Fibroblast of the conjunctiva (primary cell): ENCODE measurements around the gene FLYWCH2.
A peak's percentile ranks its signal among the peaks of the same experiment; 100 is the strongest.
"Not testable (repeated sequence)": the region's sequence is repeated elsewhere in the genome, so short reads cannot be mapped to it uniquely, and the experiment has no call there.

Source experiments
- DNase-seq: peaks from one replicate; pipeline ENCODE4 v3.0.0-alpha.2; 2010; ENCODE audit warnings: low read depth

The FLYWCH2 gene

DNA sequence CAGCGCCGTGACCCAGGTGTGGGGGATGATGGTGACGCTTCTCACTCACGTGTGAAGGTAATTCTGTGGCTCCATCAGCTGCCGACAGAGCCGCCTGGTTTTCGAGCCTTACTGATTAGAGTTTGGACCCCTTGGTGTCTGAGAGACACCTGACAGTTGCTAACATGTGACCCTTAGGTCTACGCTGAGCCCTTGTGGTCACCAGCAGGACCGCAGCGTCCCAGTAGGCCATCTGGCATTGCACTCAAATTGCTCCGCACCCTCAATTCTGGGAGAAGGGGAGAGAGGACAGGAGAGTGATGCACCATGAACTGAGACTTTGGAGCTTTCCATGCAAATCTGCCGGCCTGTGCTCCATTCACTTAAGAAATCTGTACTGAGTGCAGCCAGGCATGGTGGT, 31.2 kb downstream of the FLYWCH2 start:
- DNase-seq = no peak

DNA sequence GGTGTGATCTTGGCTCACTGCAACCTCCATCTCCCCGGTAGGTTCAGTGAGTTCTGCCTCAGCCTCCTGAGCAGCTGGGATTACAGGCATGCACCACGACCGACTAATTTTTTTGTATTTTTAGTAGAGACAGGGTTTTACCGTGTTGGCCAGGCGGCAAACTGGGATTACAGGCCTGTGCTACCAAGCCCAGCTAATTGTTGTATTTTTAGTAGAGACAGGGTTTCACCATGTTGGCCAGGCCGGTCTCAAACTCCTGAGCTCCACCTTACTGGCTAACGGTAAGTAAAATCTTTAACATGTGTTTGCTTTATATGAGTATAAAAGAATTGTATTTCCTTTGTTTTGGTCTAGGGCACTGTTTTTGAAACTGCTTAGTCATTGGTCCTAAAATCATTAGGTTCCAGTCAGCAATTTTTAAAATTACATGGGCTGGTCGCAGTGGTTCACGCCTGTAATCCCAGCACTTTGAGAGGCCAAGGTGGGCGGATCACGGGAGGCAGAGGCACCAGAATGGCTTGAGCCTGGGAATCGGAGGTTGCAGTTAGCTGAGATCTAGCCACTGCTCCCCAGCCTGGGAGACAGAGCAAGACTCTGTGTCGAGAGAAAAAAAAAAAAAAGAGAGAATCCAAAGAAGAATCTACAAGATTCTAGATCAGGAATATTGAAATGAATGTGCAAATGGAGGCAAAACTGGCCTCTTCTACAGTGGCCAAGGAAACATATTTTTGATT, 32.3 kb downstream of the FLYWCH2 start:
- no peak for DNase-seq

DNA sequence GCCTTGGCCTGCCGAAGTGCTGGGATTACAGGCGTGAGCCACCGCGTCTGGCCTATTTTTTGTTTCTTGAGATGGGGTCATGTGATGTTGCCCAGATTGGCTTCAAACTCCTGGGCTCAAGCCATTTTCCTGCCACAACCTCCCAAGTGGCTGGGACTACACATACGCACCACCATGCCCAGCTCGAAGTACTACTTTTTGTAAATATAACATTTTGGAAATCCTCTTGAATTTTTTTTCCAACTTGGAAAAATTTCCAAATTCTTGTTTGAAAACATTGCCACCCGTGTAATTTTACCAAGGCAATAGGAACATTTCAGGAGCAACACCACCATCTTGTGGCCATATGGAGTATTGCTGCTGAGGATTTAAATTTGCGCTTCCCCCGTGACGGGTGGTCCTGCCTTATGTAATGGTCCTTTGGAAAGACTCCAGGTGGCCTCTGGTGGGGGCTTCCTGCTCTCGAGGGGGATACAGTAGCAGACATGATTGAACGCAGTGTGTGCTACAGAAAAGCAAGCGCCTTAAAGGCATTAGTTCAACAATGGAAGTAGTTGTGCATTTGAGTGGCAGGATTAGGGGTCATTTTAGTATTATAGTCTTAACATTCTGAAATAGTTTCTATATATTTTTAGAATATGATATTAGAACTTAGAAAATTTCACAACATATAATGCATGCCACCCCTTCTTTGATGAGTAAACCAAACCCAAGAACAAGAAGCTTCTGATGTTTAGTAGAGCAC, 36.7 kb downstream of the FLYWCH2 start:
- peak; percentile 59 for DNase-seq

DNA sequence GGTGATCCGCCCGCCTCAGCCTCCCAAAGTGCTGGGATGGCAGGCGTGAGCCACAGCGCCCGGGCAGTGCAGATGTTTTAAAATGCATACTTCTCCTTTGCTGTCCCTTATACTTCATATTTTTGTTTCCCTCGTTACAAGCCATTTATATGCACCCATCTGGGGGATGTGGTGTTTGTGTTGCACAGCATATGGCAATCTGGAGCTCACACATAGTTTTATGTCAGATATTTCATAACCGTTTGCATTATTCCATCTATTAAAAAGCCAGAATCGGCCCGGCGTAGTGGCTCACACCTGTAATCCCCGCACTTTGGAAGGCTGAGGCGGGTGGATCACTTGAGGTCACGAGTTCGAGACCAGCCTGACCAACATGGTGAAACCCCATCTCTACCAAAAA, 40.5 kb downstream of the FLYWCH2 start:
- no peak for DNase-seq

DNA sequence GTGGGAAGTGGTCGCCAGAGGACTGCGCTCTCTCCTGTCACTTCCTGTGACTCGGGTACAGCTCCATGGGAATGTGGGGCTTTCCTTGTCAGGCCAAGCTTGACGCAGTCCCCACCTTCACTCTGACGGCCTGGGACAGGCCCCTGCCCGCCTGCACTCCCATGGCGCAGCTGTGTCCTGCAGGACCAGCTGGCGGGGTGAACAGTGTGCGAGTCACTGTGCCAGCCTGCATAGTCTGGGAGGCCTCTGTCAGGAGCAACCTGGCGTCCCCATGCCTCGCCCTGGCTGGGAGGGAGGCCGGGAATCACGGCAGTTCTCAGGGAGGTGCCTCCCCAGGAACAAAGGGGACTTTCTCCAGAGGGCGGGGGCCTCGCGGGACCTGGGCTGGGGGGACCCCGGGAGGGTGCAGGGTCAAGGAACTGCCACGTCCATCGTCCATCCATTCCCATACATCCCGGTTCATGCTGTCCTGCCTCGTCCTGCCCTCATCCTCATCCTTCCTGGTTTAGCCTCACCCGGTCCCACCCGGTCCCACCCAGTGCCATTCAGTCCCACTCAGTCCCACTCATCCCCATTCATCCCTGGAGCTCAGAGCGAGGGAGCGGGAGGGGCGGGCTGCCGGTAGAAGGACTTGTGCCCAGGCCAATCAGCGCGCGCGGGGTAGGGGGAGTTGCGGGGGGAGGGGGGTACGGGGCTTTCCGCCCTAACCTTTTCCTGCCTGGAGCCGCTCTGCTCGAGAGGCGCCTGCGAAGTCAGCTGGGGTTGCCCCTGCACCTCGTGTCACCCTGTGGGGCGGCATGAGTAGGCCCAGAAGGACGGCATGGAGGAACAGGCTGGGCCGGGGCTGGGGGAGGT, 42.1 kb downstream of the FLYWCH2 start:
- DNase-seq = no peak

DNA sequence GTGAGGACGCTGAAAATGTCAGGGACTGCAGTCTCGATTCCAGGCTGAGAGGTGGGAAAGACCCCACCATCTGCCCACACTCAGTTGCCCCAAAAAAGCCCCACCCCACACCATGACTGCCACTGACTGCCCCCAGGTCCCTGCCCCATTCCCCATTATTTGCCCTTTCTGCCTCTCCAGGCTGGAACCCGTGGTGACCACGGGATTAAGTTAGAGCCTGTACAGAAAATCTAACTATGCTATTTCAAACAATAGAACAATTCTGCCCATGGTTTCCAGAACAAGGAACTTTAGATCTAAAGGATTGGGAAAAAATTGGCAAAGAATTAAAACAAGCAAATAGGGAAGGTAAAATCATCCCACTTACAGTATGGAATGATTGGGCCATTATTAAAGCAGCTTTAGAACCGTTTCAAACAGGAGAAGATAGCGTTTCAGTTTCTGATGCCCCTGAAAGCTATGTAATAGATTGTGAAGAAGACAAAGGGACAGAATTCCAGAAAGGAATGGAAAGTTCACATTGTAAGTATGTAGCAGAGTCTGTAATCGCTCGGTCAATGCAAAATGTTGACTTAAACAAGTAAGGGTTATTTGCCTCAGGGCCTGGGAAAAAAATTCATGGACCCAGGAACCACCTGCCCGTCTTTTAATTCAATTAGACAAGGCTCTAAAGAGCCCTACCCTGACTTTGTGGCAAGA, 43.1 kb downstream of the FLYWCH2 start:
- no peak for DNase-seq

DNA sequence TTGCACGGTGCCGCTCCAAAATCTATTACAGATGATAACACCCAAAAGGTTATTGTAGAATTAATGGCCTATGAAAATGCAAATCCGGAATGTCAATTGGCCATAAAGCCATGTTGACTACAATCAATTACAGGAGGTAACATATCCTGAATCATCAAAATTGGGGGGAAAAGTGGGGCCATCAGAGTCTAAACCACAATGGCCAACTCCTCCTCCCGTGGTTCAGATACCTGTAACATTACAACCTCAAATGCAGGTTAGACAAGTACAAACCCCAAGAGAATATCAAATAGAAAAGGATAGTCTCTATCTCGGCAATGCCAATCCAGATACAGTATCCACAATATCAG, 43.6 kb downstream of the FLYWCH2 start:
- no peak for DNase-seq

DNA sequence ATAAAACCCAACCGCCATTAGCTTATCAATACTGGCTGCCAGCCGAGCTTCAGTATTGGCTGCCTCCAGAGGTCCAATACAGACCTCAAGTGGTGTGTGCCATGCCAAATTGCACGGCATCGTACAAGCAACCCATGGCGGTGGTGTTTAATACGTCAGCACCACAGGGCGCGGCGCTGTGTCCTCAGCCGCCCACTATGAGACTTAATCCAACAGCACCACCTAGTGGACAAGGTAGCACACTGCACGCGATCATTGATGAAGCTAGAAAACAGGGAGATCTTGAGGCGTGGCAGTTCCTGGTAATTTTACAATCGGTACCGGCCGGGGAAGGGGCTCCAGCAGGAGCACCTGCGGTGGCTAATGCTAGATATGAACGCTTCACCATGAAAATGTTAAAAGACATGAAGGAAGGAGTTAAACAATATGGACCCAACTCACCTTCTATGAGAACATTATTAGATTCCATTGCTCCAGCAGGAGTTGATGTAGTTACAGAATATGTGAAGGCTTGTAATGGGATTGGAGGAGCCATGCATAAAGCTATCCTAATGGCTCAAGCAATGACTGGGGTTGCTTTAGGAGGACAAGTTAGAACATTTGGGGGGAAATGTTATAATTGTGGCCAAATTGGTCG, 44.1 kb downstream of the FLYWCH2 start:
- peak; percentile 79 for DNase-seq

DNA sequence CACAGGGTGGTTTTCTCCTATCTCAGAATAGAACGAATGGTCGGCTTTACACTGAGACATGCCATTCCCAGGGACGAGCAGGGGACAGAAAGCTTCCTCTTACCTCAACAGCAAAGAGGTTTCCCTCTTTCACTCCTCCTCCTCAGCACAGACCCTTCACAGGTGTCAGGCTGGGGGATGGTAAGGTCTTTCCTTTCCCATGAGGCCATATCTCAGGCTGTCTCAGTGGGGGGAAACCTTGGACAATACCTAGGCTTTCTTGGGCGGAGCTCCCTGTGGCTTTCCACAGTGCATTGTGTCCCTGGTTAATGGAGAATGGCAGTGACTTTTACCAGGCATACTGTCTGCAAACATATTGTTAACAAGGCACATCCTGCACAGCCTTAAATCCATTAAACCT, 45.1 kb downstream of the FLYWCH2 start:
- not testable (repeated sequence) for DNase-seq

DNA sequence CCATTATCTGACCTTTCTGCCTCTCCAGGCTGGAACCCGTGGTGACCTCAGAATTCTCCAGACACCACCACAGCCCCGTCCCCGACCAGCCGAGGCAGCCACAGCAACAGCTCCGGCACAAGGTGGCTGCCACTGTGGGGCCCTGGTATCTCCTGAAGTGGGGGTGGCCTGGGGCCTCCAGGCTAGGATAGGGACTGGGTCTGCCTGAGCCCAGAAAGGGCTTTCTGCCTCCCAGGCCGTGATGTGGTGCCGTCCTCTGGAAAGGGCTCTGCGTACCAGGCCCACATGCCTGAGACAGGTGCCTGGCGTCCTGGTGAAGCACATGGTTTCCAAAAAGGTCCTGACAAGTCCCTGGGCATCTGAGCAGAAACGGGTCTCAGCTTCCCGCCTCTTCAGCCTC, 45.8 kb downstream of the FLYWCH2 start:
- no peak for DNase-seq

DNA sequence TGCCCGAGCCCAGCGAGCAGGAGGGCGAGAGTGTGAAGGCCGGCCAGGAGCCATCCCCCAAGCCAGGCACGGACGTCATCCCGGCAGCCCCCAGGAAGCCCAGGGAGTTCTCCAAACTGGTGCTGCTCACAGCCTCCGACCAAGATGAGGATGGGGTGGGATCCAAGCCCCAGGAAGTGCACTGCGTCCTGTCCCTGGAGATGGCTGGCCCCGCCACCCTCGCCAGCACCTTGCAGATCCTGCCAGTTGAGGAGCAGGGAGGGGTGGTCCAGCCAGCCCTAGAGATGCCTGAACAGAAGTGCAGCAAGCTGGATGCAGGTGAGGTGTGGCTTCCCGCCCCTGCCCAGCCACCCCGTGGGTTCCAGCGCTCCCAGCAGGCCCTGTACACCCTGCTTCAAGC, 46.7 kb downstream of the FLYWCH2 start:
- no peak for DNase-seq

DNA sequence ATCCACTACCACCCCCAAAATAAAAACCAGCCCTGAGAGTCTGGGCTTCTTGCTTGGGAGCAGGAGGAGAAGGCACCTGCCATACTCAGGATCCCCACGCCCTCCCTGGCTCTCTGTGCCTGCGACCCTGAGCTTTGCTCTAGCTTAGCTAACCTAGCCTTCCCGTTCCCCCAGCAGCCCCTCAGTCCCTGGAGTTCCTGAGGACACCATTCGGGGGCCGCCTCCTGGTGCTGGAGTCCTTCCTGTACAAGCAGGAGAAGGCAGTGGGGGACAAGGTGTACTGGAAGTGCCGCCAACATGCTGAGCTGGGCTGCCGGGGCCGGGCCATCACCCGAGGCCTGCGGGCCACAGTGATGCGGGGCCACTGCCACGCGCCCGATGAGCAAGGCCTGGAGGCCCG, 47.2 kb downstream of the FLYWCH2 start:
- no peak for DNase-seq

DNA sequence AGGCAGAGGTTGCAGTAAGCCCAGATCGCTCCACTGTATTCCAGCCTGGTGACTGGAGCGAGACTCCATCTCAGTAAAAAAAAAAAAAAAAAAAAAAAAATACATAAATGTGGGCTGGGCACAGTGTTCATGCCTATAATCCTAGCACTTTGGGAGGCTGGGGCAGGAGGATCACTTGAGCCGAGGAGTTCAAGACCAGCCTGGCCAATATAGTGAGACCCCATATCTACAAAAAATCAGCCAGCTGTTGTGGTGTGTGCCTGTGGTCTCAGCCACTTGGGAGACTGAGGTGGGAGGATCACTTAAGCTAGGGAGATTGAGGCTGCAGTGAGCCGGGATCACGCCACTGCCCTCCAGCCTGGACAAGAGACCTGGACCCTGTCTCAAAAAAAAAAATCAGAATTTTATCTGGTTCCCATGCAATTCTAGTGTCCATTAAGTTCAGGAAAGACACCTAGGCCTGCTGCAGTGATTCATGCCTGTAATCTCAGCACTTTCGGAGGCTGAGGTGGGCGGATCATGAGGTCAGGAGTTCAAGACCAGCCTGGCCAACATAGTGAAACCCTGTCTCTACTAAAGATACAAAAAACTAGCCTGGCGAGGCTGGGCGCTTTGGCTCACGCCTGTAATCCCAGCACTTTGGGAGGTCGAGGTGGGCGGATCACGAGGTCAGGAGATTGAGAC, 48.4 kb downstream of the FLYWCH2 start:
- not testable (repeated sequence) for DNase-seq

DNA sequence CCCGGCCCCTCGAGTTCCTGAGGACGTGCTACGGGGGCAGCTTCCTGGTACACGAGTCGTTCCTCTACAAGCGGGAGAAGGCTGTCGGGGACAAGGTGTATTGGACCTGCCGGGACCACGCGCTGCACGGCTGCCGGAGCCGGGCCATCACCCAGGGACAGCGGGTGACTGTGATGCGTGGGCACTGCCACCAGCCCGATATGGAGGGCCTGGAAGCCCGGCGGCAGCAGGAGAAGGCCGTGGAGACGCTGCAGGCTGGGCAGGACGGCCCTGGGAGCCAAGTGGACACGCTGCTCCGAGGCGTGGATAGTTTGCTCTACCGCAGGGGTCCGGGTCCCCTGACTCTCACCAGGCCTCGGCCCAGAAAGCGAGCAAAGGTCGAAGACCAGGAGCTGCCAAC, 50.1 kb downstream of the FLYWCH2 start:
- no peak for DNase-seq

DNA sequence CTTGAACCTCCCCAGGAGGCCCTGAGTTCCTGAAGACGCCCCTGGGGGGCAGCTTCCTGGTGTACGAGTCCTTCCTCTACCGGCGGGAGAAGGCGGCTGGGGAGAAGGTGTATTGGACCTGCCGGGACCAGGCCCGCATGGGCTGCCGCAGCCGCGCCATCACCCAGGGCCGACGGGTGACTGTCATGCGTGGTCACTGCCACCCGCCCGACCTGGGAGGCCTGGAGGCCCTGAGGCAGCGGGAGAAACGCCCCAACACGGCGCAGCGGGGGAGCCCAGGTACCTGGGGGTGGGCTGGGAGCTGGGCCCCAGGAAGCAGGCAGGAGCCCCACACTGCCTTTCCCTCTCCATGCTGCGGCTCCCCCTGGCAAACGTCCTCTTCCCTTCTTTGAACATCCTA, 50.7 kb downstream of the FLYWCH2 start:
- no peak for DNase-seq

DNA sequence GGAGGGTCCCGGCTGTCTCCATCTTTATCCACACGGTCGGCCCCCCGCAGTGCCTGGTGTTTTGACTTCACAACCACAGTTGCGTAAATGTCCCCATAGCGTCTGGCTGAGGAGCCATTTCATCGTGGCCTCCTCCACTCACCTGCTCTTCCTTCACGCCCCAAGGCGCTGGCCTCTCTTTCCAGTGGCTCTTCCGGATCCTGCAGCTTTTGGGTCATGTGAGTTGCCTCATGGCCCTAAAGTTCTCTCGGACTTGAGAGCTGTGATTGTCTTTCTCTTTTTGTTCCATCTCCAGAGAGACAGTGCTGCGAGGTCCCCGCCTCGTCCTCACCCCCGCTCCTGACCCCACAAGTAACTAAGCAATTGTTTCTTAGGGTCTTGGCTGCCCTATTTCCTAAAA, 51.4 kb downstream of the FLYWCH2 start:
- DNase-seq = no peak

DNA sequence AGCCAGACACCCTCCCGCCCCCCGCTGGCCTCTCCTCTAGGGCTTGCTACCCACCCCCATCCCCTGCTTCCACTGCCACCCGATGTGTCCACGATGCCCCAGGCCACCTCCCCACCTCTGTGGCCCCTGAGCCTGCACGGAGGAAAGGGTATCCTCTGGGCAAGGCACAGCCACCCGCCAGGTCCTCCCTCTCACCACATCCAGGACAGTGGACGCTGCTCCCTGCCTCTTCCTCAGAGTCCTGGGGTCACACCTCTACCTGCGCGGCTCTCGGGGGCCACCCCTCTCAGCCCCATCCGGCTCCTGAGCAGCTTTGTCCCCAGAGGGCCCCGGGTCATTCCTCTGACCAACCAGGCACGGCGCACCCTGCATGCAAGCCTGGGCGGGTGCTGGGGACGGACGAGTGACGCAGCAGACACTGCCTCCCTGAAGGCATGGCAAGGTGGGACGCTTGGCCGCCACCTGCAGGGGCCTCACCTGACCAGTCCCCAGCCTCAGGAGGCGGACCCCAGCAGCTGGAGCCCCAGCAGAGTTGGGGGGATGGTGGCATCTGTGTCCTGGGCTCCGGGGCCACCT, 53.5 kb downstream of the FLYWCH2 start:
- no peak for DNase-seq

DNA sequence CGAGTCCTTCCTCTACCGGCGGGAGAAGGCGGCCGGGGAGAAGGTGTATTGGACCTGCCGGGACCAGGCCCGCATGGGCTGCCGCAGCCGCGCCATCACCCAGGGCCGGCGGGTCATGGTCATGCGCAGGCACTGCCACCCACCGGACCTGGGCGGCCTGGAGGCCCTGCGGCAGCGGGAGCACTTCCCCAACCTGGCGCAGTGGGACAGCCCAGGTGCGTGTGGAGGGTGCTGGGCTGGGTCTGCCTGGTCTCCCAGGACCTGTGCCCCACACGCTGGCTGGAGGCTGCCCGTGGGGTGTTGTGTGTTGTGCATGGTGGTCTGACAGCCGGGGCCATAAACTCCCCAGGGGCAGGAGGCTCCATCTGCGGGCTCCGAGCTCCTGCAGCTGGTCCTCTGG, 54.2 kb downstream of the FLYWCH2 start:
- DNase-seq = no peak

DNA sequence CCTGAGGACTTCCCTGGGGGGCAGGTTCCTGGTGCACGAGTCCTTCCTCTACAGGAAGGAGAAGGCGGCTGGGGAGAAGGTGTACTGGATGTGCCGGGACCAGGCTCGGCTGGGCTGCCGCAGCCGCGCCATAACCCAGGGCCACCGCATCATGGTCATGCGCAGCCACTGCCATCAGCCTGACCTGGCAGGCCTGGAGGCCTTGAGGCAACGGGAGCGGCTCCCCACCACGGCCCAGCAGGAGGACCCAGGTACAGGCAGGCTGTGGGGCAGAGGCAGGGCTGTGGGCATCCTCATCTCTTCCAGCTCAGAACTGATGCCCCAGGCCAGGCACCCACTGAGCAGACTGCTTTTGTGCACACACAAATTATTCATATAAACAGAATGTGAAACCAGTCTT, 55.2 kb downstream of the FLYWCH2 start:
- DNase-seq = no peak

DNA sequence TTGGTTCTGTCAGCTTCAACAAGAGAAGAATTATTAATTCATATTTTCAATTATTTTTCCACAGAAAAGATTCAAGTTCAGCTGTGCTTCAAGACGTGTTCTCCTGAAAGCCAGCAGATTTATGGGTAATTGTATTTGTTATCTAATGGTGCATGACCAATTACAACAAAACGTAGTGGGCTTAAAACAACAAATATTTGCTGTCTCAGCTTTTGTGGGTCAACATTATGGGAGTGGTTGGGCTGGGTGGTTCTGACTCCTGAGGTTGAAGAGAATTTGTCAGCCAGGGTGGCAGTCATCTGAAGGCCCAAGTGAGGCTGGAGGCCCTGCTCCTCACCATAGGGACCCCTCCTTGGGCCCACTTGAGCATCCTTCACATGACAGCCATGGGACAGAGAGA, 57.0 kb downstream of the FLYWCH2 start:
- no peak for DNase-seq

DNA sequence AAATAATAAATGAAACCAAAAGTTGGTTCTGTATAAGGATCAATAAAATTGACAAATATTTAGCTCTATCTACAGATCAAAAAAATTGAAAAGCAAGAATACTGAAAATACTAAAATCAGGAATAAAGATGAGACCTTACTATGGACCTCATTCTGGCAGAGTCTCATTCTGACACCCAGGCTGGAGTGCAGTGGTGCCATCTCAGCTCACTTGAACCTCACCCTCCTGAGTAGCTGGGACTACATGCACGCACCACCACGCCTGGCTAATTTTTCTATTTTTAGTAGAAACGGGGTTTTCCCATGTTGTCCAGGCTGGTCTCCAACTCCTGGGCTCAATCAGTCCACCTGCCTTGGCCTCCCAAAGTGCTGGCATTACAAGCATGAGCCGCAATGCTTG, 59.0 kb downstream of the FLYWCH2 start:
- no peak for DNase-seq
